ENCODE results near the gene FOSL1.
"Not testable (repeated sequence)": the region's sequence is repeated elsewhere in the genome, so short reads cannot be mapped to it uniquely, and the experiment has no call there.

FOSL1 gene

DNA sequence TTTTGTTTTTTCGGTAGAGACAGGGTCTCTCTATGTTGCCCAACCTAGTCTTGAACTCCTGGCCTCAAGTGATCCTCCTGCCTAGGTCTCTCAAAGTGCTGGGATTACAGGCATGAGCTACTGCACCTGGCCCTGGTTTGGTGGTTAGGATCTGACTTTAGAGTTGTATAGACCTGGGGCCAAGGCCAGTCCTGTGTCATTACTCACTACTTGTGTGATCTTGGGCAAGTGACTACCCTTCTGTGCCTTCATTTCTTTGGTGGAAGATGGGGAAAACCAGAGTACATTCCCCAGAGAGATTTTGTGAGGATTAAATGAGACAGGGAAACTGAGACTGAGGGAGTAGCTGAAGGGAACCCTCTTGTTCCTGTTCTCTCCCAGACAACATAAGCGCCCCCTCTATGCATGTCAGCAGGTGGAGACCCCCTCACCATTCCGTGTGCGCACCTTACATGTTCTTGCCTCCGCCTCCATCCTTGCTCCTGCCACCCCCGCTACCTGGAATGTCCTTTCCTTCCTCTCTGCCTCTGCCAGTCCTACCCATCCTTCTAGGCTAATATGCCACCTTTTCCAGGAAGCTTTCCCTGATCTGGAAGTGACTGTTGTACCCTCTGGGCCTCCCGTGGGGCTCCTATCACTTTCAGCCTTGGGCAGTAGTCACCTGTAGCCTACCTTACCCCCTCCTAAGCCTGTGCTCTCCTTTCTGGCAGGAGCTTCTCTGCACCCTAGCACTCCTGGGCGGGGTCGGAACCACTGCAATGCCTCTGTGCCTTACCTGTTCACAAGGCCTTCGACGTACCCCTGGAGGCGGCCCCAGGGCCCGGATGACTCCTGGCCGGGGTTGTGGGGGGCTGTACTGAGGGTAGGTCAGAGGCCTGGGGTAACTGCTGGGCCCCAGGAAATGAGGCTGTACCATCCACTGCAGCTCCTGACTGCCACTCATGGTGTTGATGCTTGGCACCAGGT, 3.9 kb downstream of the FOSL1 start:
- no peak for DNase-seq

DNA sequence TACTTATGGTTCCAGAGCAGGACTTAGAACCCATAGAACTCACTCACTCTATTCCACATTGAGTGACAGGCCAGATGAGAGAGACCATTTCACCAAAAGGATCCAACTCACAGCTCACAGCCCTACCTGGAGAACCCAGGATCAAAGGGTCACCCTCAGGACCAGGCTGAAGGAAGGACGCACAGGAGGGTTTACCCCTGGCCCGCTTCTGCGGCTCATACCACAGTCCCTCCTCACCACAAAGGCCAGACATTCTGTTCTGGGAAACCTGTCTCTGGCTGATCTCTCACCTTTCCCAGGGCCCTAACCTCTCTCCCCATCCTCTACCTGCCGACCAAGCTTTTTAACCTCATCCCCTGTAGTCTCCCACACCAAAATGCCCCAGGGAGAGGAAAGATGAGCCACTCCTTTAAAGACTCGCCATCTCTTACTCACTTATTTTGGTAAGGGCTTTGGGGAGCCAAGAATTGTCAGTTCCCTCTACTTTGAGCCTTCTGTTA, 4.7 kb downstream of the FOSL1 start:
- DNase-seq = no peak

DNA sequence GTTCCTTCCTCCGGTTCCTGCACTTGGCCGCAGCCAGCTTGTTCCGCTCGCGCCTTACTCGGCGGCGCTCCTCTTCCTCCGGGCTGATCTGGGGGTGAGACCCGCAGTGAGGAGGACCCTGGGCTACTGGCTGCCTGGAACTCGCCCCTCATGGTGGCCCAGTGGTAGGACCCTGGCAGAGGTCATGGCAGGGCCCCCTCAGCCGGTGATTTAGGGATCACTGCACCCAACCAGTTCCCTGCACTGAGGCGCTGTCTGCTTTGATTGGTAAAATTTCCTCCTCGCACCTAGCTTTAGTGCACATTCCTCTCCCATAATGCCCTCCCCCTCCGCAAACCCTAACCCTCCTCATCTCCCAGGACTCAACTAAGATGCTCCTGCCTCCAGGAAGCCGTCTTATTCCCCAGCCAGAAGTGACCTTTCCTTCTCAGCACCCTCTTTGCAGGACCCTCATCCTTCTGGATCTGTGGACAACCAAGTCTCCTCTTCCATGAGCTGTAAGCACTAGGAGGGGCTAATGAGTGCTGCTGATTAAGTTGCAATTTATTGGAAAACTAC, 6.1 kb downstream of the FOSL1 start:
- no peak for DNase-seq

DNA sequence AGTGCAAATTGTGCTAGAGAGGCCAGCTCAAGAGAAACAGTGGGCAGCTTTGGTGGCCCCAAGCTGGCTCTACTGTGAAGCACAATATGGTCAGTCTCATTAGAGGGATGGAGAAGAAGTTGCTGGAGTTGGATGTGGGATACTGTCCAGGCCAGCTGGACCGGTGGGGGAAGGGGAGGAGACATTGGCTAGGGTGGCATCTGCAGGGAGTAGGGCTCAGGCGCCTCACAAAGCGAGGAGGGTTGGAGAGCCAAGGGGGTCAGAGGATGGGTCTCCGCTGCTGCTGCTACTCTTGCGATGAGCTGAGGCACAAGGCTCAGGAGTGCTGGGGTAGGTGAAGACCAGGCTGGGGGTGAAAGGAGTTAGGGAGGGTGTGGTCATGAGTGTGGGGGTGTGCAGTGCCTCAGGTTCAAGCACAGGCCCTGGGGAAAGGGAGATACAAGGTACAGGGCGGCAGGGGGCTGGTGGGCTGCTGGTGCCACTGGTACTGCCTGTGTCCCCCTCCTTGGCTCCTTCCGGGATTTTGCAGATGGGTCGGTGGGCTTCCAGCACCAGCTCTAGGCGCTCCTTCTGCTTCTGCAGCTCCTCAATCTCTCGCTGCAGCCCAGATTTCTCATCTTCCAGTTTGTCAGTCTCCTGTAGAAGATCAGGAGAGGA, 7.4 kb downstream of the FOSL1 start:
- no peak for DNase-seq

DNA sequence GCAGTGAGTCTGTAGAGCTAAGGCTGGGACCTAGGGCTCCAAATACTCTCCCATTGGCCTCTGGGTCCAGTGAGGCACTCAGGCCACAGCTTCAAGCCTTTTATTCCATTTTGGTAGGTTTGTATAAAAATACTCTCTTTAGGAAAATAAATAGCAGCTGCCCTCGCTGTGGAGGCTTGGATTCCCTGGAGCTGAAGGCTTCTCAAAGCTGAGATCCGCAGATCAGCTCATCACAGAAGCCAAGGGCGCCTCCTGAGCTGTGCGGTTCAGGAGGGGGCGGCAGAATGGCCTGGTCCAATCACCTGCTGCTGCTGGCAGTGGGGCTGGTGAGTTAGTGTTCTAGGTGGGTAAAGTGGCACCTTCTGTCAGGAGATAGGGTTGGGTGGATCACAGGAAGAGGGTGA, 8.0 kb downstream of the FOSL1 start:
- not testable (repeated sequence) for DNase-seq

DNA sequence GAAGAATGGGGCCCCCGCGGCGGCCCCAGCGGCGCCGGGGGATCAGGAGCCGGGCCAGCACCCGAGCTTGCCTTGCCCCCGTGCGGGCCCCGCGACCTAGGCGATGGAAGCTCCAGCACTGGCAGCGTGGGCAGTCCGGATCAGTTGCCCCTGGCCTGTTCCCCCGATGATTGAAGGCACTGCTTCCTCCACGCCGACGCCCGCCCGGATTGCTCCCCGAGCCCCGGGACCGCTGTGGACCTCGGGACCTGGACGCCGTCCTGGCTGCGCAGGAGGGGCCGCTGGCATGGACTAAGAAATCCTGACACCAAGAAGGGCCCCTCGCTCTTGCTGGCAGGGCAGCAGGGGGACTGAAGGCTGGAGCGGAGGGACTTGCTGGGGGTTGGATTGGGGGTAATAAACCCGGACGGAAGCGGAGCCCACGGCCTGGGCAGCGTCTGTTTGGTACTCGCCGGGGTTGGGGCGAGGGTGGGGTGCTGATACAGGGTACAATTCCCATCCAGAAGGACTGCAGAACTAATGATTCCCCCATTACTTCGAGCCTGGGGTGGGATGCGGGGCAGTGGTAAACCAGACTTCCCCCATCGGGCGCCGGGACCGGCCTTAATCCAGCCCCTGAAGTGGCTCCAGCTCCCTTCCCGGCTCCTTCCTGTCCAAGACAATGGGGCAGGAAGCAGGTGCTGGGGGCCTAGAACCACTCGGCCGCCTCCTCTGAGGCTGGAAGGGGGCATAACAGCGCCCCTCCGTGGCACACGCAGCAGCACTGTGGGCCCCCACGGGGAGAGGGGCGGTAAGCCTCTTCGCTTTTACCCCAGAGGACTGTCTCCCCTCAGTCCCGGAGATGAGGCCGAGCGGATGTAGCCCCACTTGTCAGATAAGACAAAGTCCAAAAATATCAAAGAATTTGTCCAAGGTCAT, 8.7 kb downstream of the FOSL1 start:
- DNase-seq = no peak

DNA sequence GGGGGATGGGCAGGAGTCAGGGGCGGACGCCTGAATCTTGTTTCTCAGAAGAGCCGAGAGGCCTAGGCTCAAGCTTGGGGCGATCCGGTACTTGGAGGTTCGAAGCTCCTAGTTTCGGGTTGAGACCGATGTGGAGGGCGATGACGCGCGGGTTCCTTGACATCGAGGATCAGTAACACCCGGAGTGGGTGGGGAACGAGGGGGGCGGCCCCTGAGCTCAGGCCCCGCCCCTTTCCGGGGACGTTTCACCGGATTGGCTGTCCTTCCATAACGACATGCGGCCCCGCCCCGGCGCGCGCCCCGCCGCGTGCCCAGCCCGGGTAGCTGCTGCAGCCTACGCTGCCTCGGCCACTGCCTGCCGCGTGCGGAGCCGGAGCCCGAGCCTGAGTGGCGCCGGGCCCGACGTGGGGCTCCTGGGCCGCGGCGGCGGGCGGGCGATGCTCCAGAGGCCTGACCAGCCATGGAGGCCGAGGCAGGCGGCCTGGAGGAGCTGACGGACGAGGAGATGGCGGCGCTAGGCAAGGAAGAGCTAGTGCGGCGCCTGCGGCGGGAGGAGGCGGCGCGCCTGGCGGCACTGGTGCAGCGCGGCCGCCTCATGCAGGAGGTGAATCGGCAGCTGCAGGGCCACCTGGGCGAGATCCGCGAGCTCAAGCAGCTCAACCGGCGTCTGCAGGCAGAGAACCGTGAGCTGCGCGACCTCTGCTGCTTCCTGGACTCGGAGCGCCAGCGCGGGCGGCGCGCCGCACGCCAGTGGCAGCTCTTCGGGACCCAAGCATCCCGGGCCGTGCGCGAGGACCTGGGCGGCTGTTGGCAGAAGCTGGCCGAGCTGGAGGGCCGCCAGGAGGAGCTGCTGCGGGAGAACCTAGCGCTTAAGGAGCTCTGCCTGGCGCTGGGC, 9.6 kb downstream of the FOSL1 start, which contains the start of gene CCDC85B:
TSS of gene CCDC85B (plus strand) at position 350 of the 895 bp plus-strand sequence. CDS start at position 461, 111 bp downstream.
- DNase-seq = peak; percentile 97

DNA sequence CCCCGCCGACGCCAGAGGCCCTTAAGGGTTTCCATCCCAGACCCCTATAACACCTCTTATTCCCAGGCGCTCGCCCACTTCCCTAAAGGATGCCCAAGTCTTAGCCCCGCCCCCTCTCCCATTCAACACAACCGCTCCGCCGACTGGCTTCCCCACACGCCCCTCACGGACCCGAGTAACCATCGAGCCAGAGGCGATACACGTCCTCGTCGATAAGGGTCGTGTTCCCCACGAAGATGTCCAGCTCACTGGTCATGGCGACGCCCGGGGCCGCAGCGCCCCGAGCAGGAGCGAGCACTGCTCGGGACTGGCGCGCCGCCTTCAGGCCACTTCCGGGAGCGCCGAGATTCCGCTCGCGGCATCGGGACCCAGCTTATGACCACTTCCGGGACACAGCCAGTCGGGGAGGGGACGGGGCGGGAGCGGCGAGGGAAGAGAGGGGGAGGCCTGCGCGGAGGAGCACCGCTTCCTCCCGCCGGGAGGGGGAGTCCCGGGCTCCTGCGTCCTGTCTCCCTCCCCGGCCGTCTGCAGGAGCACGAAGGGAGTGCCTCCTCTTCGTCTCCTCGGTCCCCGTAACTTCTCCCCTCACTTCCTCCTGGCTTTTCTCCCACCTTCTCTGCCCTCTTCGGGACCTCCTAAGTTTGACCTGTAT, 11.9 kb downstream of the FOSL1 start, which contains the start of gene FIBP:
TSS of gene FIBP (minus strand) at position 309 of the 652 bp plus-strand sequence. CDS start at position 256, 53 bp downstream.
- peak; percentile 98 for DNase-seq

DNA sequence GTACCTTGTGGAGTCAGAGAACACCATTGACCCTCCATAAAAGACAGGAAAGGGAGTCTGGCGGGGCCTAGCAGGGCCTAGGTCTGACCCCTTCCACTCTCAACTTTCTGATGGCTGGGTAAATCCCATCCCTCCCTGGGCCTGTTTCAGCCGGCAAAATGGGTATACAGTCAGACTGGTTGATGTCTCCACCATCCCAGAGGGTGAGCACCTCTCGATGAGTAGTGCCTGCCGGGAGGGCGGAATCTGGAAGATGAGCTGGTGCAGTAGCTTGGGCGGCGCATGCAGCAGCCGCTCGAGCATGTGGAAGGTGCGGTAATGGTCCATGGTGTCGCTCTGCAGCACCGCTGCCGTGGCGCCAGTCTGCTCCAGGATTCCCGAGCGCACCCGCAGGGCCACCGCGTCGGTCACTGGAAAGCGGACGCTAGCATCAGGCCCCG, 12.4 kb downstream of the FOSL1 start:
- no peak for DNase-seq

DNA sequence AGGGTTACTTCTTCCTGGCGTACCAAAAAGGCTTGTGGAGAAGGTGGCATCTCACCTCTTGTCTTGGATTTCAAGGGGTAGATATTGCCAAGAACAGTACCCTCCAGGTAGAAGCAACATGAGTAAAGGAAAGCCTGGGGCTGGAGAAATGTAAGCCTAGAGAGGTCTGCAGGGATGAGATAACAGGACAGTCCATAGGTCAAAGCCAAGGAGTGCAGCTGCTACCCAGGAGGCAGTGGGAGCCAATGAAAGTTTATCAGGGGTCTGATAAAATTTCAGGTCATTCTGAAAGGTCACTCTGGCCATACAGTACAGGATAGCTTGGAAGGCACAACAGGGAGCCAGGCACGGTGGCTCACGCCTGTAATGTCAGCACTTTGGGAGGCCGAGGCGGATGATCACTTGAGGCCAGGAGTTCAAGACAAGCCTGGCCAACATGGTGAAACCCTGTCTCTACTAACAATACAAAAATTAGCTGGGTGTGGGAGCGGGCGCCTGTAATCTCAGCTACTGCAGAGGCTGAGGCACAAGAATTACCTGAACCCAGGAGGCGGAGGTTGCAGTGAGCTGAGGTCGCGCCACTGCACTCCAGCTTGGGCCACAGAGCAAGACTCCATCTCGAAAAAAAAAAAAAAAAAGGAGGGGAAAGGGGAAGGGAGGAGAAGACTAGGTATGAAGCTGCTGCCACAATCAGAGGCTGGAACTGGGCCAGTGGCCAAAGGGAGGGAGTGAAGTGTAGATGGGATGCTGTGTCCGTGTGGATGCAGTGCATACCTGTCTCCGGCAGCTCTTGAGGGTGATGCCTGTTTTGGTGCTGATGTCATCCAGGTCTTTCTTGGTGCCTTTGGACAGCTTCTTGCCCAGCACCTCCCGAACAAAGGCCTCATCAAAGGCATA, 13.1 kb downstream of the FOSL1 start:
- no peak for DNase-seq

DNA sequence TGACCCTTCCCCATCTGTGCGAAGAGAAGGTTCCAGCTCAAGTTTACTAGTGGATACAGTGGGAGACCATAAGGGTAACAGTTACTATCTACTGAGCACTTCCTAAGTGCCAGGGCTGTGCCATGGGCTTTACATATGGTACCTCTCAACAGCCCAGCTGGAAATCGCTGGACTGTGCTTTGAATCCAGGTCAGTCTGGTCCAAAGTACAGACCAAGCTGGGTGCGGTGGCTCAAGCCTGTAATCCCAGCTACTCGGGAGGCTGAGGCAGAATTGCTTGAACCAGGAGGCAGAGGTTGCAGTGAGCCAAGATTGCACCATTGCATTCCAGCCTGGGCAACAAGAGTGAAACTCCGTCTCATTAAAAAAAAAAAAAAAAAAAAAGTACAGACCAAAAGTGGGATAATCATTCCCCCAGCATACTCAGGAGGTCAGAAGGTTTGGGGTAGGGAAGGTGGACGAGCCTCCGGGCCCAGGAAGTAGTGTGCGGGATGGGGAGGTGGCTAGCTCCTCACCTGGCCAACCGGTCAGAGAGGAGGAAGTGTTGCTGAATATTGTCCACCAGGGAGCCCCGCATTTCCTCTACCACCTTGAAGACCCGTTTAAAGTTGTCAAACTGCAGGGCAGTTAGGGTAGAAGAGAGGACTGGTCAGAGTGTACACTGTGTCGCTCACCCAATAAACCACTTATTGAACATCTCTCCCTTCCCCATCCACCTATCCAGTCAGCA, 14.2 kb downstream of the FOSL1 start:
- DNase-seq = no peak

DNA sequence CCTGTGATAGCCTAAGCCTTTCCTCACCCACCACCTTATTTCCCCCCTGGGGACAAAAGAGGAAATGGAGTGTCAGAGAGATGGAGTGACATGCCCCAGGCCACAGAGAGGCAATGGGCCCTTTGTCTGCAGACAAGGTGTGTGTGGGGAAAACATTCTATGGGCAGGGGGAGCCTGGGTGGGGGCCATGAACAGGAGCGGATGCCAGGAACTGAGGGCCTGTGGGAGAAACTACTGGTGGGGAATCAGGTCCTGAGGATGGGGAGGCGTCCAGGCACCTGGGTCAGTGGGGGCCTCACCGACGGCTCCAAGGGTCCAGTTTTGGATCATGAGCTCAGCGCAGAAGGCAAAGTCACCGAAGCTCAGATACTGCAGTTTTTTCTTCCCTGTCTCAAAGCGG, 15.0 kb downstream of the FOSL1 start:
- no peak for DNase-seq

DNA sequence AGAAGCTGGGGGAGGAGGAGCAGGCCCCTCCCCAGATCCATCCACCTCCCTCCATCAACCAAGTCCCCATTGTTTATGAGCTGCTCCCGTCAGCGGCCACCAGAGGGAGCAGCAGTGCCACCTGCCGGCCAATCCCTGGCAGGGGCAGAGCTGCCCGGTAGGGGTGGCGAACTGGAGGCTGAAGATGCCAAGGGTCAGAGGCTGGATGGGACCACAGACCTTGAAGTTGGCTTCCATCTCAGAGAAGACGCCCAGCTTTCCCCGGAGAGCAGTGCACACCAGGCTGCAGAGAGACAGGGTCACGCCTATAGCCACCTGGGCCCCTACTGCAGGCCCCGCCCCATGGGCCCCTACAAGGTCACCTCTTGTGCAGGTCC, 15.5 kb downstream of the FOSL1 start:
- peak; percentile 74 for DNase-seq

DNA sequence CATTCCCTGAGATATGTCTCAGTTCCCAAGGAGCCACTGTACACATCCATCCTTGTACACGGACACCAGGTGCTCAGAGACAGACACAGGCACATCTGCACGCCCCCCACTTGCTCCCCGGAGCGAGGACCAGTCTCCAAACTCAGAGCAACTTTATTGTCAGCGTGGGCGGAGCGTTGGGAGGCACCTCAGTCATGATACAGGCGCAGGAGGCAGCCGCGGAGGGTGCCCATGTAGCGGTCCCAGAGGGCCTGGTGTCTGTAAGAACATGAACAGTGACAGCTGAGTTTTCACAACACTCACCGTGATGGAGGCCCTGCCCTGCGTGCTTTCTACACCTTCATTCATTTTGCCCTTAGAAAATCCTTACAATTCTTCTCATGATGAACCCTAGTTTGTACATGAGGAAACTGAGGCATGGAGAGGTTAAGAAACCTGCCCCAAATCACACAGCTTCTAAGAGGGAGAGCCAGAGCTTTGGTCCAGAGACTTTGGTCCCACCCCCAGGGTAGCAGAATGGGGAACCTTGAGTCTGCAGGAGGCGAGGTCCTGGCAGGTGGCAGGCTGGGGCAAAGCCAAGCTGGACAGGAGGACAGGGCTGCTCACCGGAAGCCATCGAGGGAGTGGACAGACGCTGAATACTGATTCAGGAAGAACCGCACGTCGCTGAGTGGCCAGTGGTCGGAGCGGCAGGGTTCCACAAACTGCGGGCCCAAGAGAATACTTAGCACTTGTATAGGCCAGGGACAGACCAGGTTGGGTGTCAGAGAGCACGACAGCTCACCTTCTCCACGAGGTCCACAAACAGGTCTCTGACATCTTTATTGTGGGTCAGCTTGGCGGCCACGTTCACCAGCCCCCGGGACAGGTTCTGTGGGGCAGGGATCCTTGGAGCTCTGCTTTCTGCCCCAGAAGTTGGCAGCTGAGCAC, 16.1 kb downstream of the FOSL1 start:
- no peak for DNase-seq

DNA sequence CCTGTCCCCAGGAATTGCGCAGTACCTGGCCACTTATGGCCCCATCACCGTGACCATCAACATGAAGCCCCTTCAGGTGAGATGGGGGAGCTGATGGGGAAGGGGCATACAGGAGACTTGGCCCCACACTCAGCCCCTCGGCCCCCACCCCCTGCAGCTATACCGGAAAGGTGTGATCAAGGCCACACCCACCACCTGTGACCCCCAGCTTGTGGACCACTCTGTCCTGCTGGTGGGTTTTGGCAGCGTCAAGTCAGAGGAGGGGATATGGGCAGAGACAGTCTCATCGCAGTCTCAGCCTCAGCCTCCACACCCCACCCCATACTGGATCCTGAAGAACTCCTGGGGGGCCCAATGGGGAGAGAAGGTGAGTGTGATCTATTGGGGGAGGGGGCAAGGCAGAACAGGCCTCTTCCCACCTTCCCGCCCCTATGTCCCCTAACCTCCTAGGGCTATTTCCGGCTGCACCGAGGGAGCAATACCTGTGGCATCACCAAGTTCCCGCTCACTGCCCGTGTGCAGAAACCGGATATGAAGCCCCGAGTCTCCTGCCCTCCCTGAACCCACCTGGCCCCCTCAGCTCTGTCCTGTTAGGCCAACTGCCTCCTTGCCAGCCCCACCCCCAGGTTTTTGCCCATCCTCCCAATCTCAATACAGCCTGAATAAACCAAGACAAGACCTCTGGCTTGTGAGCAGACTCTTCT, 17.0 kb downstream of the FOSL1 start:
- no peak for DNase-seq

All from fibroblast of skin of scalp (primary cell).